Naive B cell (primary cell): ENCODE results near the gene GPR155. TPM values are rescaled to one million over a fixed set of nuclear protein-coding genes. Genes with fewer than 3 reads are reported as not detected.
"Not testable (repeated sequence)": the region's sequence is repeated elsewhere in the genome, so short reads cannot be mapped to it uniquely, and the experiment has no call there.

Source experiments
- ATAC-seq, 2 donors: fragments of 150-1000 bp; cut with Tn5 transposase; 2 replicates each; pipeline ENCODE4 v1.10.0; 2021; ENCODE audit warnings: low read depth in 2 of 2, mild to moderate bottlenecking in 2 of 2, moderate library complexity in 2 of 2
- DNase-seq: peaks from one replicate; pipeline ENCODE4 v3.0.0; 2022
- H3K27ac Mint-ChIP-seq, 6 donors: one replicate each; pipeline ENCODE4 v1.8.0; 2020 to 2022; ENCODE audit warnings: mild to moderate bottlenecking in 6 of 6, mixed read lengths in 6 of 6, moderate library complexity in 5 of 6, inconsistent platforms in 2 of 6
- H3K27me3 Mint-ChIP-seq, 3 donors: one replicate each; pipeline ENCODE4 v1.8.0; 2021 to 2022; ENCODE audit warnings: mixed read lengths in 3 of 3, mild to moderate bottlenecking in 1 of 3
- H3K36me3 Mint-ChIP-seq, 2 donors: one replicate each; pipeline ENCODE4 v1.8.0; 2020 to 2022; ENCODE audit warnings: mixed read lengths in 2 of 2, inconsistent platforms in 1 of 2, mild to moderate bottlenecking in 1 of 2
- H3K4me1 Mint-ChIP-seq, 3 donors: one replicate each; pipeline ENCODE4 v1.8.0; 2020 to 2022; ENCODE audit warnings: mixed read lengths in 3 of 3, inconsistent platforms in 1 of 3, mild to moderate bottlenecking in 1 of 3, moderate library complexity in 1 of 3
- H3K4me3 Mint-ChIP-seq, 8 donors: one replicate each; pipeline ENCODE4 v1.8.0; 2020 to 2022; ENCODE audit warnings: mild to moderate bottlenecking in 8 of 8, mixed read lengths in 8 of 8, moderate library complexity in 8 of 8, inconsistent platforms in 2 of 8
- H3K9me3 Mint-ChIP-seq, 7 donors: one replicate each; pipeline ENCODE4 v1.8.0; 2020 to 2022; ENCODE audit warnings: mixed read lengths in 7 of 7, mild to moderate bottlenecking in 5 of 7, inconsistent platforms in 2 of 7, moderate library complexity in 1 of 7
- polyA plus RNA-seq, 6 donors: library from polyadenylated mRNA; unstranded; fragments of 300-500 nt; fragmentation: Illumina TruSeq; gene quantifications; one replicate each; pipeline ENCODE4 v1.2.3, GENCODE V29; 2021; ENCODE audit warnings: low read depth in 6 of 6

Gene GPR155
- polyA plus RNA-seq, 6 donors from 2014 or later, result 1.9 to 6.5 (median 4.1) TPM

DNA sequence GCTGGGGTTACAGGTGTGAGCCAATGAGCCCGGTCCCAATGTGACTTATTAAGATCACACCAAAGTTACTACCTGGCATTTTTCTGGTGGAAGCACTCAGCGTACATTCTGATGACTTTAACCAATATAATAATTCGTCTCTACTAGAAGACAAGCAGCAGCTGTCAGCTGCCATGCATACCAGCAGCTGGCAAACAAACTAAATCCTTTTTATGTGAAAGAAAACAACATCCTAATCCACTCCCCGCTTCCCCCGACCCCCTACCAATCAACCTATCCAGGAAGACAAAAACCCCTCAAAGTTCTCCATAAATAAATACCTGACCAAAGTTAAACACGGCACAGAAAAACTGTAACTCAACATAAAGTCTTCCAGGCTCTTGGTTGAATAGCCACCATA is 42.1 kb downstream of the GPR155 start:
- ATAC-seq (no peak), DNase-seq (no peak)
- no peak overlapping the region for H3K4me3 Mint-ChIP-seq
- H3K27ac Mint-ChIP-seq, result peak overlapping the region in 2 of 6 donors; percentile 15 to 45
- peaks cover 8 to 13% (median 13%) of the 10 kb centered on the region in 3 donors for H3K4me1 Mint-ChIP-seq
- H3K9me3 Mint-ChIP-seq, result no peaks in the 10 kb centered on the region
- peaks cover 0 to 16% of the 10 kb centered on the region in 2 donors for H3K36me3 Mint-ChIP-seq
- no peaks in the 10 kb centered on the region for H3K27me3 Mint-ChIP-seq

DNA sequence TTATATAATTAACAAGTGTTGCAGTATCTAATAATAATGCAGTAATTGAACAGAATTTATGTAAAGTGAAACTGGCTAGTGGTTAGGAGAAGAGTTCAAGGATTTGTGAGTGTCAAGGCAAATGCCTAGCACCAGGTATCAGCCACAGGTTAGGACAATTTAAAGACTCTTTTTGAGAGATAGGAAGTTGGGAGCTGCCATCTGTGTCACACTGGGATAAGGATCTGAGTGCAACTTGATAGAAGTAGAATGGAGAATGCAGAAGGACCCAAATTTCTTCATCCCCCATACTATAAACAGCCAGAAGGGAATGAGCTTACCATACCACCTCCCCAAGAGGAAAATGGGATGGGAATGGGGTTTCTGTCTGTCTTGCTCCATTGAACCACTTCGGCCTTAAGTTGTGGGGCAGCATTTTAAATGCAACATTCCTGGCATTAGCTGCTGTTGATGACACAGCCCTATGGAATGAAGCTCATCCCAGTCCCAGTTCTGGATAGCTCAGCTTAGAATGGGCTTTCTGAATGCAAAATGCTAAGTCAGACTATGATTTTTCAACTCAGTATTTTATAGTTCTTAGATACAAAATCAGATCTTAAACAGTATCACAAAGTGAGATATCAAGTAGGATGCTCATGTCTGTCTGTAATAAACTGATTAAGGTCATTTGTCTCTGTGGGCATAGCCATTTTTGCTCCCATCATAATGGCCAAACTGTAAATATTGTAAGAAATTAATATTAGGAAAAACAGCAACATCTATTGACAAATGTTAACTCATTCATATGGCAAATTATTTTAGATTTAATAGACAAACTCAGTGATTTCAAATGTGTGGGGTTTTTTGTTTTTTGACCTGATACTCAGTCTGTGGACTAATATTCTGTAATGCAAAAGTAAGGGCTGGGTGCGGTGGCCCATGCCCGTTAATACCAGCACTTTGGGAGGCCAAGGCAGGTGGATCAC is 44.0 kb downstream of the GPR155 start:
- H3K27ac Mint-ChIP-seq, result peak overlapping the region in 1 of 6 donors; percentile 9
- no peaks in the 10 kb centered on the region for H3K4me1 Mint-ChIP-seq
- H3K36me3 Mint-ChIP-seq, result peaks cover 0 to 16% of the 10 kb centered on the region in 2 donors
- no peak for DNase-seq
- no peaks in the 10 kb centered on the region for H3K9me3 Mint-ChIP-seq
- no peak overlapping the region for H3K4me3 Mint-ChIP-seq
- no peak for ATAC-seq
- H3K27me3 Mint-ChIP-seq, result no peaks in the 10 kb centered on the region

DNA sequence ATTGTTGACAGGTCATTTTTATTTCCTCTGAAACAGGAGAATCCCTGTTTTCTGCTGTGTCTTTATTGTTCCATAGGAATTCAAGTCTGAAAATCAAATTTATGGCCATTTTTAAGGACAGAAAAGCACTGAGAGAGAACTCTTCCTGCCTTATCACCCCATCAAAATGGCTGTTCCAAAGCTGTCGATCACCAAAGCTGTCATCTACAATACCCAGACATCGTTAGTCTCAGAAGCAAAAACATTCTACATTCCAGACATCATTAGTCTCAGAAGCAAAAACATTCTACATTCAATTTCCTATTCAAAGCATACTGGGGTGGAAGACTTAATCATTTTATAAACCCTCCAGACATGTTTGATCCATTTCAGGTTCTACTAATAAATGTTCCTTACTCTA is 46.9 kb downstream of the GPR155 start:
- Mint-ChIP-seq H3K4me1 (no peaks in the 10 kb centered on the region), H3K4me3 (no peak overlapping the region), H3K27me3 (no peaks in the 10 kb centered on the region), H3K27ac (no peak overlapping the region), H3K36me3 (peaks cover 0 to 13% of the 10 kb centered on the region in 2 donors), H3K9me3 (no peaks in the 10 kb centered on the region)
- DNase-seq (no peak), ATAC-seq (no peak)

DNA sequence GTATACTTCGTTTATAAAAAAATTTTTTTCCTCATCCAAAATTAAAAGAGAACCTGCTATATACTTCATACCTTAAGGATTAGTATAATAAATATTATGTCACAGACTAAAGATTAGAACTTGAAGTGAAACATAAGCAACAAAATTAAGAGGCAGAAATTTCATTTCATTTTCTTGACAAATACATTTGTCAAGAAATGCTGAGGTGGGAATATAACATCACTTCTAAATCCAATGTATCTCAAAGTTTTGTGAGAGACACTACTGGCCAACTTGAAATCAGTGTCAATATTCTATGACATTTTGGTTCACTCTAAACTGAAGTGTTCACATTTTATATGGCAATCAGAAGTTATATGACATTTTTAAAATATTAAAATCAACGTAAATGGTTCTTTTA is 47.5 kb downstream of the GPR155 start:
- peaks cover 0 to 10% of the 10 kb centered on the region in 2 donors for H3K36me3 Mint-ChIP-seq
- no peak overlapping the region for H3K4me3 Mint-ChIP-seq
- DNase-seq, result no peak
- H3K27me3 Mint-ChIP-seq, result no peaks in the 10 kb centered on the region
- peak overlapping the region in 1 of 6 donors; percentile 14 for H3K27ac Mint-ChIP-seq
- H3K4me1 Mint-ChIP-seq, result no peaks in the 10 kb centered on the region
- ATAC-seq, result no peak
- H3K9me3 Mint-ChIP-seq, result no peaks in the 10 kb centered on the region

DNA sequence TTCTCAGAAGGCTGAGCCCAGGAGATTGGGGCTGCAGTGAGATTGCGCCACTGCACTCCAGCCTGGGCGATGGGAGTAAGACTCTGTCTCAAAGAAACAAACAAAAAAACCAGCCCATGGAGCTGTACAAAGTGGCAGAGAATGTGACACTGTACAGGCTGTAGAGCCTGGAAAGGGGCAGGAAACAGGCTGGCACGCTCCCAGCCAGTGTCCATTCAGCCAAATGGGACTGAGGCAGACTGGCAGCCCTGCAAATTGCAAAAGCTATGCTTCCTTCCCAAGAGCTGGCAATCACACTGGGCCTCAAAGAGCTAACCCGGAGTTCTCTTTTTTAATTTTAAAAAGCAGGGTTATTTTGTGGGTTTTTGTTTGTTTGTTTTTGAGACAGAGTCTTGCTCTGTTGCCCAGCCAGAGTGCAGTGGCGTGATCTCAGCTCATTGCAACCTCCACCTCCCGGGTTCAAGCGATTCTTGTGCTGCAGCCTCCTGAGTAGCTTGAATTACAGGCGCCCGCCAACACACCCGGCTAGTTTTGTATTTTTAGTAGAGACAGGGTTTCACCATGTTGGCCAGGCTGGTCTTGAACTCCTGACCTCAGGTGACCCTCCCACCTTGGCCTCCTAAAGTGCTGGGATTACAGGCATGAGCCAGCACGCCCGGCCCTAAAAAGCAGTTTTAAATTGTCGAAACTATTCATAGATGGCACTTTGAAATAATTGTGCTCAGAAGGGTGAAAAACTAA is 48.5 kb downstream of the GPR155 start:
- Mint-ChIP-seq H3K4me1 (no peaks in the 10 kb centered on the region), H3K27ac (no peak overlapping the region), H3K27me3 (no peaks in the 10 kb centered on the region), H3K36me3 (peaks cover 0 to 10% of the 10 kb centered on the region in 2 donors), H3K9me3 (no peaks in the 10 kb centered on the region), H3K4me3 (no peak overlapping the region)
- ATAC-seq, result no peak
- no peak for DNase-seq

DNA sequence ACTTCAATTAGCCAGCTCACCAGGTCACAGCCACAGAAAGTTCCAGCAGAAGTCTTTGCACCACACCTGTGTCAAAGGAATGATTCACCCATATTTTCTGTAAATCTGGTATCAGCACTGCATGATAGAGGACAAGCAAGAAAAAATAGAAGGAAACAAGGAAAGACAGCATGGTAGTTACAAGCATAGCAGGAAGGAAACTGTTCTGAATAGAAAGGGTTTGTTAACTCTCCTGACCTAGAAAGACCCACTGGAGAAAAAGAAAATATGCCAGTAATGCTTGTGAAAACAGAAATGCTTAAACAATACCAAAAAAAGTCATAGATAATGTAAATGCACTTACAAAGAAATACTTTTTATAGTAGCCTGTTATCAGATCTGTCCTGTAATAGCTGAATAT is 50.5 kb downstream of the GPR155 start:
- ATAC-seq (no peak), DNase-seq (no peak)
- H3K27ac Mint-ChIP-seq, result peak overlapping the region in 3 of 6 donors; percentile 43 to 59 (median 53)
- H3K4me3 Mint-ChIP-seq, result no peak overlapping the region
- no peaks in the 10 kb centered on the region for H3K9me3 Mint-ChIP-seq
- no peaks in the 10 kb centered on the region for H3K27me3 Mint-ChIP-seq
- H3K4me1 Mint-ChIP-seq, result no peaks in the 10 kb centered on the region
- peaks cover 0 to 12% of the 10 kb centered on the region in 2 donors for H3K36me3 Mint-ChIP-seq

DNA sequence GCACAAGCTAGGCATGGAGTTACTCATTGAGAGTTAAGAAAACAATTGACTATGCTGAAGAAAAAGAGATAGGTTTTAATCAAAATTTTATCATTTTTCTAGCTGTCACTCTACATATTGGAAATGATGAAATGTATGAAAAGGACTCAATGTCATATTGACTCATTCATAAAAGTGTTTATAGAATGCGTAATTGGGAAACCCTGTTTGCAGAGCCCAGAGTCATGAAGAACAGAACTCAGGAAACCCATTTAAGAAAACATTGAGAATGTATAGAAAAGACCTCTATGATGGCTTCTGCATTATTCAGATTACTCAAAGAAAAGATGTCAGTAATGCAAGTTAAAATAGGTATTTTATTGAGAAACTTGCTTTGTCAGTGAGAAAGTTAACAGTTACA is 54.9 kb downstream of the GPR155 start:
- peaks cover 0 to 12% (median 6%) of the 10 kb centered on the region in 7 donors for H3K9me3 Mint-ChIP-seq
- no peak overlapping the region for H3K27ac Mint-ChIP-seq
- no peak for ATAC-seq
- no peak for DNase-seq
- H3K27me3 Mint-ChIP-seq, result no peaks in the 10 kb centered on the region
- peaks cover 23 to 31% of the 10 kb centered on the region in 2 donors for H3K36me3 Mint-ChIP-seq
- no peaks in the 10 kb centered on the region for H3K4me1 Mint-ChIP-seq
- H3K4me3 Mint-ChIP-seq, result no peak overlapping the region

DNA sequence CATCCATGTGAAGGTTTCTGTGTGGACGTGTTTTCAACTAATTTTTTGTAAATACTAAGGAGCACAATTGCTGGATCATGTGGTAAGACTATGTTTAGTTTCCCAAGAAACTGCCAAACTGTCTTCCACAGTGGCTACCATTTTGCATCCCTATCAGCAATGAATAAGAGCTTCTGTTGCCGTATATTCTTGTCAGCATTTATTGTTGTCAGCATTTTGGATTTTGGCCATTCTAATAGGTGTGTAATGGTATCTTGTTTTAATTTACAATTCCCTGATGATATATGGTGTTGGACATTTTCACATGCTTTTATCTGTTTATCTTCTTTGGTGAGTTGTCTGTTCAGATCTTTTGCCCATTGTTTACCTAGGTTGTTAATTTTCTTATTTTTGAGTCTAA is 56.8 kb downstream of the GPR155 start:
- DNase-seq, result no peak
- ATAC-seq, result no peak

DNA sequence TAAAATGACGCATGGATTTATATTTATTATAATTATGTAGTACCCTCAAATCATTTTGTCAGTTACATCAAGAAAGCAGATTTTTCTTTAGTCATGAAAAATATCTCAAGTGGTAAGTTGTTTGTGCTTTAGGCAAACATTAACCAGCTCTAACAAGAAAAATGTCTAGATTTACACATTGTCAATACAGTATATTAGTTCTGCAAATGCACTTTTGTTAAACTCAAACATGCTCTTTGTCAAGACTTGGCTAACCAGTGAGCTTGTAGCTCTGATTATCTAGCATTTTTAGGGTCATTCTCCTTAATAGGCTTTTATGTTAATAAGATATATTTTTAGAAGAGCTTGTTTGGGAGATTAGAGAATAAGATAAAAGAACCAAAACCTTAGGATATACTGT is 58.6 kb downstream of the GPR155 start:
- no peak overlapping the region for H3K27ac Mint-ChIP-seq
- DNase-seq (no peak), ATAC-seq (no peak)
- H3K4me1 Mint-ChIP-seq, result no peaks in the 10 kb centered on the region
- H3K36me3 Mint-ChIP-seq, result peaks cover 23 to 40% of the 10 kb centered on the region in 2 donors
- peaks cover 0 to 12% (median 6%) of the 10 kb centered on the region in 7 donors for H3K9me3 Mint-ChIP-seq
- no peak overlapping the region for H3K4me3 Mint-ChIP-seq
- H3K27me3 Mint-ChIP-seq, result no peaks in the 10 kb centered on the region

More for the DNA sequence above, 56.8 kb downstream of the GPR155 start:
- Mint-ChIP-seq H3K9me3 (peaks cover 0 to 12% (median 6%) of the 10 kb centered on the region in 7 donors), H3K36me3 (peaks cover 23 to 36% of the 10 kb centered on the region in 2 donors), H3K27me3 (no peaks in the 10 kb centered on the region), H3K27ac (no peak overlapping the region), H3K4me3 (no peak overlapping the region), H3K4me1 (no peaks in the 10 kb centered on the region)

DNA sequence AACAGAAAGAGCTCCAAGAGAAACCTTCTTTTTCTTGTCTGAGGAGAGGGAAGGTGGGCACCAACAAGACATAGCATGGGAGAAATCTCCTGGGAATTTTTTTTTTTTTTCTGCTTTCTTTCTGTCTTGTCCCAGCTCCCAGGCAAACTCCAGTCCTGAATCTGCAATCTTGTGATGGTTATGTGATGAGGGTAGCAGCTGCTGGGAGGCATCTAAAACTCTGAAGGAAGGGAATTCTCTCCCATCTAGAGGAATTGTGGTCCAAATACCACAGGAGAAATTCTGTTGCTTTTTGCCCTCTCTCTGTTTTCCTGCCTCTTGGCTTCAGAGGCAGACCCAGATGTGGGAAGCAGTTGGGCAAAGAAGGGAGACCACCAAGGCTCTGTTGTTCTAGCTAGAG is 74.6 kb downstream of the GPR155 start:
- DNase-seq, result no peak
- no peak for ATAC-seq
- Mint-ChIP-seq H3K4me1 (peaks cover 0 to 4% (median 0%) of the 10 kb centered on the region in 3 donors), H3K27me3 (no peaks in the 10 kb centered on the region), H3K4me3 (no peak overlapping the region), H3K9me3 (no peaks in the 10 kb centered on the region), H3K27ac (peak overlapping the region in 1 of 6 donors; percentile 57), H3K36me3 (peaks cover 0 to 23% of the 10 kb centered on the region in 2 donors)

DNA sequence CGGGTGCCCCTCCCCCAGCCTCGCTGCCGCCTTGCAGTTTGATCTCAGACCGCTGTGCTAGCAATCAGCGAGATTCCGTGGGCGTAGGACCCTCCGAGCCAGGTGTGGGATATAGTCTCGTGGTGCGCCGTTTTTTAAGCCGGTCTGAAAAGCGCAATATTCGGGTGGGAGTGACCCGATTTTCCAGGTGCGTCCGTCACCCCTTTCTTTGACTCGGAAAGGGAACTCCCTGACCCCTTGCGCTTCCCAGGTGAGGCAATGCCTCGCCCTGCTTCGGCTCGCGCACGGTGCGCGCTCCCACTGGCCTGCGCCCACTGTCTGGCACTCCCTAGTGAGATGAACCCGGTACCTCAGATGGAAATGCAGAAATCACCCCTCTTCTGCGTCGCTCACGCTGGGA is 76.8 kb downstream of the GPR155 start:
- H3K36me3 Mint-ChIP-seq, result peaks cover 0 to 16% of the 10 kb centered on the region in 2 donors
- H3K4me1 Mint-ChIP-seq, H3K27me3 Mint-ChIP-seq, H3K9me3 Mint-ChIP-seq, DNase-seq, ATAC-seq, H3K27ac Mint-ChIP-seq: not testable (repeated sequence)
- H3K4me3 Mint-ChIP-seq, result peak overlapping the region in 4 of 8 donors; percentile 32 to 68 (median 54)

DNA sequence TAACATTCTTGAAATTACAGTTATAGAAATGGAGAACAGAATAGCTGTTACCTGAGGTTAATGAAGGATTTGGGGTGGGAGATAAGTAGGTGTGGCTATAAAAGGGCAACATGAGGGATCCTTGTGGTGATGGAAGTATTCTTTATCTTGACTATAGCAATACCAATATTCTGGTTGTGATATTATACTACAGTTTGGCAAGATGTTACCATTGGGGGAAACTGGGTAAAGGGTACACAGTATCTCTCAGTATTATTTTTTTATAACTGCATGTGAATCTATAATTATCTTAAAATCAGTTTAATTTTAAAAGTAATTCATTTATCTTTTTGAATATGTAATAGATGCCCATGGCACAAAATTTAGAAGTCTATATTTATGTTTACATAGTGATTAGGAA is 83.2 kb downstream of the GPR155 start:
- Mint-ChIP-seq H3K4me3 (no peak overlapping the region), H3K9me3 (peaks cover 0 to 5% (median 0%) of the 10 kb centered on the region in 7 donors), H3K27ac (no peak overlapping the region), H3K27me3 (no peaks in the 10 kb centered on the region), H3K4me1 (peaks cover 0 to under 1% (median 0%) of the 10 kb centered on the region in 3 donors), H3K36me3 (peaks cover 16 to 21% of the 10 kb centered on the region in 2 donors)
- no peak for DNase-seq
- no peak for ATAC-seq

DNA sequence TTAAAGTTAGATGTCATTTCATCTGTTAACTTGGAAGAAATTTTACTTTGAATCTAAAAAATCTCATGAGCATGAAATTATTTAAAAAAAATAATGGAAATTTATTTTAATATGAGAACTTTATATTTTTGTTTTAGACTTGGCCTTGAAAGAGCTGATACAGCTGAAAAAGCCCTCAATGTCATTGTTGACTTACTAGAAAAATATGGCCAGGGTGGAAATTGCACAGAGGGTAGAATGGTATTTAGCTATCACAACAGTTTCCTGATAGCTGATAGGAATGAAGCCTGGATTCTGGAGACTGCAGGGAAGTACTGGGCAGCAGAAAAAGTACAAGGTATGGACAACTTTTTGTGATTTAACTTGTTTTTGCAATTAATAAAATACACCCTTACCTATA is 86.0 kb downstream of the GPR155 start:
- H3K4me1 Mint-ChIP-seq, result peaks cover 7 to 9% (median 8%) of the 10 kb centered on the region in 3 donors
- H3K27me3 Mint-ChIP-seq, result no peaks in the 10 kb centered on the region
- H3K9me3 Mint-ChIP-seq, result peaks cover 0 to 5% (median 0%) of the 10 kb centered on the region in 7 donors
- DNase-seq, result no peak
- H3K27ac Mint-ChIP-seq, result peak overlapping the region in 1 of 6 donors; percentile 53
- H3K4me3 Mint-ChIP-seq, result no peak overlapping the region
- ATAC-seq, result no peak
- H3K36me3 Mint-ChIP-seq, result peaks cover 16 to 21% of the 10 kb centered on the region in 2 donors
